NCI-H1417 treated with DMSO at 0.1 percent for 48 hours (cell line): Measurements from ENCODE around the gene IL22RA1.

Experiments
- DNase-seq: peaks from one replicate; lab custom pipeline; 2025; lab: John Stamatoyannopoulos, UW

IL22RA1 gene

DNA sequence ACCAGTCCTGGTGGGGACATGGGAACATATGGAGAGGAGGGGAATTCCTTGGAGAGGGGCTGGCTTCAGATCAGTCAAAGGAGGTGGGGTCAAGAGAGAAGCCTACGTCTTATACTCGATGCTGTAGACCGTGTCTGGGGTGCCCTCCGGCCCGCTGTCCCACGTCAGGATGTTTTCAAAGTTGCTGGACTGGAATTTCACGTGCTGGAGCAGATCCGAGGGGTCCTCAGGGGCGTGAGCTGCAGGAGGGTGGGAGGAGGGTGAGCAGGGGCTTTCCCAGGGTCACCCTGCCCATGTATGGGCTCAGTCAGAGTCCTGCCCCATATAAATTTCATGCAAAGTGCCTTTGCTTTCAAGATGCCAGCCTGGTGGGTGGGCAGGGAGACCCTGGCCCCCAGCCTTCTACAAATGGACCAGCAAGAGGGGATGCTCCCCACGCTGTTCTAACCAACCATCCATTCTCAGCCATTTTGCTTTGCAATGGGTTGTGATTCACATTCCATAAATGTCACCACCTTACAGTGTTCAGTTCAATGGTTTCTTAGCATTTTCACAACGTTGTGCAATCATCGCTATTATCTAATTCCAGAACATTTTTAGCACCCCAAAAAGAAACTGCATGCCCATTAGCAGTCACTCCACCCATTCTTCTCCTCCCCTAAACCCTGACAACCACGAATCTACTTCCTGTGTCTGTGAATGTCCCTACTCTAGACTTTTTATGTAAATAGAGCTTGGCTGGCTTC is 4.3 kb downstream of the IL22RA1 start:
- no peak for DNase-seq

DNA sequence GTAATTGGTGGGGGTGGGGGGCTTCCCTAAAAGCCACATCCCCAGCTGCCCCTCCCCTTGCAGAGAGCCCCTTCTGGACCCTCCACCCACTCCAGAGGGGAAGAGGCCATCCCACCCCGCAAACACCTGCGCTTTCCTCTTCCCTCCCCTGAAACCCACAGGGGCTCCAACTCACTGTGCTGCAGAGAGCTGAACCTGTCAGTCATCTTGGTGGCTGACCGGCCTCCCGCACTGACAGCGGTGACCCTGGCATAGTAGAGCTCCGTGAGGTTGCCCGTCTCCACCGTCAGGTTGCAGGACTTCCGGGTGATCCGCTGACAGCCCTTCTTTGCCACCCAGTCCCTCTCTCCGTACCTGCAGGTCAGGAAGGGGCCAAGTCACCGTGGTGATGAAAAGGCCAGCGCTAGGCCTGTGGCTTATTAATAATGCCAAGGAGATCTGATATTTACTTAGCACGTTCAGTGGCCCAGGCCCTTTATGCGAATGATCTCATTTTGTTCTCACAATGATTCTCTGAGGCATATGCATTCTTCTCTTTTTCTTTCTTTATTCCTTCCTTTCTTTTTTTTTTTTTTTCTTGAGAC is 5.9 kb downstream of the IL22RA1 start:
- no peak for DNase-seq

DNA sequence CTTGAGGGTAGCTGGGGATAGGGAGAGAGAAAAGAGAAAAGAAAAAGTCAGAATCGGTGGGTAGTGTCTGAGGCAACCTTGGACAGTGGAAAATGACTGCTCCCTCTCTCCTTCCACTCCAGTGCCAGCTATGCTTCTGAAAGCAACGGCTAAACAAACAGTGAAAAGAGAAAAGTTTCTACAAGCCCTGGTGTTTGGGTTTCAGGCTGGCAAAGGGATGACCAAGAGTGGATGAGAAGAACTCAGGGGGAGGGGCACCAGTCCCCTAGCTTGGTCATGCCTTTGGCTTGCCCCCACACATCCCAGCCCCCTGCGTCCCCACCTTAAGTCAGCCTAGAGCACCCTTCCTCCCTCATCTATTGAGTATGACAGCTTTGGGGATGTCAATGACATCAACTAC is 8.6 kb downstream of the IL22RA1 start:
- DNase-seq = no peak

DNA sequence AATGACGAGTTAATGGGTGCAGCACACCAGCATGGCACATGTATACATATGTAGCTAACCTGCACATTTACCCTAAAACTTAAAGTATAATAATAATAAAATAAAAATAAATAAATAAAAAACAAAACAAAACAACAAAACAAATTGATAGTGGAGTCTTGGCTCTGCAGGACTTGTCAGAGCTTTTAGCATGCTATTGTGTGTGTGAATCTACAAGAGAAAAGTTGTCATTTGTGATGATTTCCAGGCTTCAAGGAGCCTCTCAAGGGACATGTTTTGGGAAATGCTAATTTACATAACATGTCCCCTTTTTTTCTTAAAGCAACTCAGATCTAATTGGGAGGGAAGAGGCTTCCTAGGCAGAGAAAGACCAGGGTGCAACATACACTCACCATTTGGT is 9.1 kb downstream of the IL22RA1 start:
- no peak for DNase-seq

DNA sequence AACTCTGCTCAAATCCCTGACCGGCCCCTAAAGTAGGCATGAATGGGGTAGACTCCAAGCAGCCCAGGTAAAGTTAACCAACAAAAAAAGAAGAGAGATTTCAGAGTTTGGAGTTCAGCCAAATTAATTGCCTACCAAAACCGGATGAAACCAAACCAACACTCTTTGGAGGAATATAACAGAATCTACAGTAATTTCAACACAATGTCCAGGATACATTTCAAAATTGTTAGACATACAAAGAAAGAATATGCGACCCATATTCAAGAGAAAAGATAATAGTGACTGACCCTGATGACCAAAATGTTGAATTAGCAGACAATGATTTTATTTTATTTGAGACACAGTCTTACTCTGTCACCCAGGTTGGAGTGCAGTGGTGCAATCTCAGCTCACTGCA is 12.6 kb downstream of the IL22RA1 start:
- DNase-seq = no peak

DNA sequence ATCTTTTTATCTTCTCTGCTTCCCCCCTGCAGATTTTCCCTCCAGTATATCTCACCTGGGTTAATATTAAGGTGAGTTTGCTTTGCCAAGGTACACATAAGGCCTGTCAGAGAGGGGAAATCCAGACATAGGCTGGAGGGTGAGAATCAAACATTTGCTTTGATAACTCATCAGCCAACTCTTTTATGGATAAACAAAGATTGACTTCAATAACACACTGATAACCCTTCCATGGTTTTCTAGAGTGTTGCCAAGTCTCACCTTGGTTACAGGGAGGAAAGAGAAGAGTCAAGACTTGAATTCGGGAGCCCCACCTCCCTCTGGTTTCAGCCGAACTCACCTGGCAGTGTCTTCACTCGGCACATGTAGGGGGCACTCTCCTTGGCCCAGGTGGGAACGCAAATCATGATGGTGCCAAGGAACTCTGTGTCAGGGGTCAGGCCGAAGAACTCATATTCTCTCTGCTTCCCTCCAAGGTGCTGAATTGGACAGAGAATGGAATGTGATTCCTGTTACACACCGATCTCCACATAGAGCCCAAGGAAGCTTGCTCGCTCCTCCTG is 15.1 kb downstream of the IL22RA1 start:
- no peak for DNase-seq

DNA sequence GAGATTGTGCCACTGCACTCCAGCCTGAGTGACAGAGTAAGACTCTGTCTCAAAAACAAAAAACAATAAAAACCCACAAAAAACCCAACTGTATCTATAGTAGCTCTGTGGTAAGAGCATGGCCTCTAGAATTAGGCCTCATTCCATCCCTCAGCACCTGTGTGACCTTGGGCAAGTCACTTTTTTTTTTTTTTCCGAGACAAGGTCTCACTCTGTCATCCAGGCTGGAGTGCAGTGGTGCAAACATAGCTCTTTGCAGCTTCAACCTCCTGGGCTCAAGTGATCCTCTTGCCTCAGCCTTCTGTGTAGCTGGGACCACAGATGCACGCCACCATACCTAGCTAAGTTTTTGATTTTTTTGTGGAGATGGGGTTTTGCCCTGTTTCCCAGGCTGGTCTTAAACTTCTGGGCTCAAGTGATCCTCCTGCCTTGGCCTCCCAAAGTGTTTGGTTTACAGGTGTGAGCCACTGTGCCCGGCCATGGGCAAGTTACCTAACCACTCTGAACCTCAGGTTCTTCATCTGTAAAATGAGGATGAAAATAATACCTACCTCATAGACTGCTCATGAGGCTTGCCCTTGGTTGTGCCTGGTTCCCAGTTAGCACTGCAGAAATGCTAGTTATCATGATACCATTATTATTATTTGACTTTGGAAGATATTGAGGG is 15.7 kb downstream of the IL22RA1 start:
- no peak for DNase-seq

DNA sequence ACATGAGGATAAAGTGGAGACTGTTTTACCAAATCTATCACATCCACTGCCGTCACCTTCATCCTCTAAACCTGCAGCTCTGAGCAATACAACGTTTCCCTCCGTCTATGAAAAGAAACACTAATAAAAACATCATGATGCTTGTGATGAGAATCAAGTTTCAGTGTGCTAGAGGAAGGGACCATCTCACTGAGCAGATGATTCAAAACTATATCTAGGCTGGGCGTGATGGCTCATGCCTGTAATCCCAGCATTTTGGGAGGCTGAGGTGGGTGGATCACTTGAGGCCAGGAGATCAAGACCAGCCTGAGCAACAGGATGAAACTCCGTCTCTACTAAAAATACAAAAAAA is 16.3 kb downstream of the IL22RA1 start:
- DNase-seq = no peak

DNA sequence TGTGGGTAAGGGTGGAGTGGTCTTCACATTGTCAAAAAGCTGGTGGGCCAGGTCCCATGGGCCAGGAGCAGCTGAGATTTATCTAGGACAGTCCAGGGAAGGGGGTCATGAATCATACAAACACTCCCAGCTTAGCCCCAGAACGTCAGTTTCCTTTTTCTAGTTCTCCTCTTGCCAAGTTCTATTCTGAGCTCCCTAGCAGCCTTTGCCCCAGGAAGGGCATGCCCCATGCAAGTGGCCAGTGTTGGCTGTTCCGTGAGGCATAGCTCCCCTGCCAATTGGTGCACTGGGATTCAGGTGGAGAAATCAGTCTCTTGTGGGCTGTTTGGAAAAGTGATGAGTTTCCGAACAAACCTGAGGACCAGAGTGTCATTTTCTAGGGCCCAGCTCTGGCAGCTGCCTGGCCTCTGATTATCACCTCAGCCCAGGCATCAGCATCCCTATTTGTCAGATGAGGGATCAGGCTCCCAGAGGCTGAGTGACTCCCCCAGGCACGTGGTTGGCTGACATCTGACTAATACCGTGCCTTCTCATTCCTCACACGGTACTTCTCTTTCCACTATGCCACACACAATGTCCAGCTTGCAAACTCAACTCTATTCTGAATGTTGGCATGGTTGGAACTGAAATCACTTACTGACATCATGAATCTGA is 16.8 kb downstream of the IL22RA1 start:
- DNase-seq = no peak

DNA sequence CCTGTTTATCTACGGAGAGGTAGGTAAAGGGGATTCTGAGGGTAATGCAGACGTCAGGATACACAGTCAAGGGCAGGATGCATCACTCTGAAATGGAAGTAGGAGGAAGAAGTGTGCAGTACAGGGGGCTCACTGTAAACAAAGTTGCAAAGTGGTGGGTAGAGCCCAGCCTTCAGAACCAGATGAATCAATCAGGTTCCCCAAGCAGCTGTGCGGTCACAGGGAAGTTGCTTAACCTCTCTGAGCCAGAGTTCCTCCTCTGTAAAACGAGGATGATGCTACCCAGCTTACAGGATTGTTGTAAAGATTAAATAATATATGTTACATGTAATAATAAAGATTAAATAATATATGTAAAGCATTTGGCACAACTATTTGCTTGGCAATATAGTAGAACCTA is 17.5 kb downstream of the IL22RA1 start:
- no peak for DNase-seq

DNA sequence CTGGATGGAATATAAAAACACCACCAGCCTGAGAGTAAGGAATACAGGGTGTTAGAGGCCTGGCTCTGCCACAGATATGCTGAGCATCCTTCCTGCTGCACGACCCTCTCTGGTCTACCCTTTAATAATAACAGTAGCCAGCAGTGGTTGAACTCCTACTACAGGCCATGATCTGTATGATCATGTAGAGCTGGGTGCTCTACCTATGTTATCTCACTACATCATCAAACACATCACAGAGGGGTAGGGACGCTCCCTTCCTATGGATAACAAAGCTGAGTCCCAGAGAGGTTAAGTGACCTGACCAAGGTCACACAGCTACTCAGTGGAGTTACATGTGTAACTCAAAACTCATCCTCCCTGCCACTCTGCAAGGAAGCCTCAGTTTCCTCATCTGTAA is 18.0 kb downstream of the IL22RA1 start:
- no peak for DNase-seq

DNA sequence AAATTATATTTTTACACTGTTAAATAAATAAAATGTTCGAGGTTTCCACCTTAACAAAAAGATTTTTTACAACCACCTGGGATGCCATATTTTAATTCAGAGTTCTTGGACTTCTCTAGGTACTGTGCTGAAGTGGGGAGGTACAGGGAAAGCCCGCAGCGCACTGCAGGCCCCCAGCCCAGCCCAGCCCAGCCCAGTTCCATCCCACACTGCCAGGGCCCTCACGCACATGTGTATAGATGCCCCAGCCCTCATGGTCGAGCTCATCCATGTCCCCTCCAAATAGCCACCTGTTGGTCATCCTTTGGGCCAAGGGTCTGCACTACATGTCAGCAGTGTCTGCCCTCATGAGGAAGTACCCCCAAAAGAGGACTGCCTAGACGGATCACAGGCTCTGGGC is 19.3 kb downstream of the IL22RA1 start:
- DNase-seq = no peak

DNA sequence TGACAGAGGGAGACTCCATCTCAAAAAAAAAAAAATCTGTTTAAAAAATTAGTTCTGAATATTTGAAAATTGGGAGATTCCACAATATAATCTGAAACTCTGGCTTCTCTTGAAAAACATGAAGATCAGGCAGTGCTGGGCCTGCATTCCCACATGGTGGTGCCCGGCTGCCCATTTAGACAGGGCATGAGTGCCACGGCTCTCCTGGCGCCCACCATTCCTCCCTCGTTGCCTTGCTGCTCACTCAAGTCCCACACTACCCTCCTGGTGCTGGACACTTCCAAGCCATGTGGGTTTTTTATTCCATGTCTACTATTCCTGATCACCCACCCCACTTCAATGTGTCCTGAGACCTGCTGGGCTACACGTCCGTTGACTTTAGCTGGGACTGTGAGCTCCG is 20.2 kb downstream of the IL22RA1 start:
- no peak for DNase-seq

DNA sequence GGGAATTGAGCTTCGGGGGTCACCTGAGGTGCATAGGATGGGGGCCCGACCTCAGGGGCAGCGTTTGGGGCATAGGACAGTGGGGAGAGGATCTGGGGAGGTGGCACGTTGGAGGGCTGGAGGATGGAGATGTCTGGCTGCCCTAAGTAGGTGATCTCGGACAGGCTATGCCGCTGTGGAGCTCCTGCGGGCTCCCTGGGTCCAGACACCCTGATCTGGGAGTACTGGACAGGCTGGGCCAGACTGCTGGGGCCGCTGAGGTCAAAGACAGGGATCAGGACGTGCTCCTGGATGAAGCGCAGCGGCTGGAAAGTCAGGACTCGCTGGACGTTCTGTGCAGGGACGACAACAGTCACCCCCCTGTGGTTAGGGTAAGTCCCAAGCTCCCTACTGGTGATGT is 21.5 kb downstream of the IL22RA1 start:
- DNase-seq = no peak

DNA sequence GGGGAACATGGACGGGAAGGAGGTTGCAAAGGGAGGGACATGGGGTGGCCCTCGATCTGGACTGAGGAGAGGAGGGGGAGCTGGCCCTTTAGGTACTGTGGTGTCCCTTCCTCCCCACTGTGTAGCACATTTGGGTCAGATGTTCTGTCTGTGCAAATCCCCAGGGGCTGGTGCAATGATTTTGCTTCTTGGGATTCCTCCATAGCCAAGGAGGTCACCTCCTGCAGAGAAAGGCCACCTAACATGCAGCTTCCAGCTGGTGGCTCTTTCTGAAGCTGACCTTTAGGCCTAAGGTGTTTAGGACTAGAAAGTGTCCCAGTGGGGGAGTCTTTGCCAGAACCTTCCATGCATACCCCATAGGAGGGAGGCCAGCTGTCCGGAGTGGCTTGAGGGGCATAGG is 22.0 kb downstream of the IL22RA1 start:
- DNase-seq = no peak

DNA sequence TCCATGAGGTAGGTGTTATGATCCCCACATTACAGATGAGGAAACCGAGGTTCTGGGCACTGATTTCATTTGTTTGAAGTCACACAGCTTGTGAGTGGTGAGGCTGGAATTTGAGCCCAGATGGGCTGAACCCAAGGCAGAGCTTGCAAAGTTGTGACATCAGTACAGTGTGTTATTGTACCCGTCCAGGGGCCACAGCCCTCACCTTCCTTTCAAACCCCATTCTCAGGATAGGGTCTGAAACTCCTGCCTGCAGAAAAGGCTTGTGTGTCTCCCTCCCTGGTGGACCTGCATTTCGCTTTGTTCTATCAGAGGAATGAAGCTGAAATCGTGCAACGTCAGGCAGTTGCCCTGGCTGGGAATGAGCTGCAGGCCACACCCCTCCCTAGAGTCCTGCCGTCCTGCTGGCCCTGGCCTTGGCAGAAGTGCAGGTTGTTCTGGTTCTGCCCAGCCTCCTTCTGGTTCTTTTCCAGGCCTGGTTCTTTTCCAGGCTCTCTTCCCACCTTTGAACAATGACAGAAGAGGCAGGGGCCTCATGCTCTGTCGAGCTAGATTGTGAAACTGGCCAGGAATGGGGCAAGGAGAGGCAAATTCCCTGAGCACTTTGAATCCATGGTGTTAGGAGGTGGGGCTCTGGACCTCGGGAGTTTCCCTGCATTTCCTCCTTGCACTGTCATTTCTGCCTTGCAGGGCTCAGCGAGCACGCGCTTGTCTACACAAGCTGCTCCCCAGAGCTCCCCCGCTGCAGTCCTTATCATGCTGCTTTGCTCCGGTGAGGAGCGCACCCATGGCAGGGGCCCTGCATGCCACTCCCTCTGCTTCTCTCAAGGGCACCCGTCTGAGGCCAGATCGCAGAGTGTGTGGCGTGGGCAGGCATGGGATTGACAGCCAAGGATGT is 22.8 kb downstream of the IL22RA1 start:
- DNase-seq = no peak

DNA sequence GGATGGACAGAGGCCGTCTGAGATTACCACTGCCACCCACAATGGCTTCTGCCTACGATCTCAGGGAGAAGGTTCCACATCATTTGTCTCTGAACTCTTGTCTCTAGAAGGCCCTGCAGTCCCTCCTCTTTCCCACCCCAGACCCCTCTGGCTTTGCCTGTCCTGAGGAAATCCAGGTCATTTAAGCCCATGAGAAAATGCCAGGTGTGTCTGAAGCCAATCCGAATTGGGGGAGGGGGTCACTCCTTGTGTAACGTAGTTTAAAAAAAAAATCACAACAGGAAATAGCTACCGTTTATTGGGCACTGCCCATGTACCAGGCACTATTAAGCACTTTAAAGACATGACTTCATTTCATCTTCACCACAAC is 23.5 kb downstream of the IL22RA1 start:
- DNase-seq = no peak

DNA sequence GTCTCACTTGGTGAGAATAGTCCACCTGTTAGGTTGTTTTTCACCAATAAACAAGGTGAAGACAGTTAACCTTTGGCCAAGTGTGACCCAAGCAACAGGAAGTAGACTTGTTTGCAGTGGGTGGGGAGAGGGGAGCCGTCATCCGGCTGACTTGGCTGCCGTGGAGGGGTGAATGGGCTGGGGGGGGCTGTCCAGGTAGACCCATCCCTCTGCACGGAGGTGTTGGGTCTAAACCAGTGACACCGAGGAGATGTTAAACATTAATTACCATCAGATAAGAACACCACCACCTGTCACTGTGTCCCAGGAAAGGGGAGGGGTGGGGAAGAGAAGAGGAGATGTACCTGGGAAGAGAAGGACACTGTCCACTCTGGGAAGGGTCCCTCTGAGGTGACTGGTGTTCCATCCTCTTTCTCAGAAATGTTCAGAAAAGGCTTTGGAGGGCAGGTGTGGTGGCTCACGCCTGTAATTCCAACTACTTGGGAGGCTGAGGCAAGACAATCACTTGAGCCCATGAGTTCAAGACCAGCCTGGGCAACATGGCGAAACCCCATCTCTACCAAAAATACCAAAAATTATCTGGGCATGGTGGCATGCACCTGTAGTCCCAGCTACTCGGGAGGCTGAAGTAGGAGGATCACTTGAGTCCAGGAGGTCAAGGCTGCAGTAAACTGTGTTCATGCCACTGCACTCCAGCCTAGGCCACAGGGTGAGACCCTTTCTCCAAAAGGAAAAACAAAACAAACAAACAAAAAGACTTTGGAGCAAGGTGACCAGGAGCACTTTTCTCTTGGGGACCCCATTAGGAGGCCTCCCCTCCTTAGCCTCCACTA is 24.3 kb downstream of the IL22RA1 start:
- no peak for DNase-seq

DNA sequence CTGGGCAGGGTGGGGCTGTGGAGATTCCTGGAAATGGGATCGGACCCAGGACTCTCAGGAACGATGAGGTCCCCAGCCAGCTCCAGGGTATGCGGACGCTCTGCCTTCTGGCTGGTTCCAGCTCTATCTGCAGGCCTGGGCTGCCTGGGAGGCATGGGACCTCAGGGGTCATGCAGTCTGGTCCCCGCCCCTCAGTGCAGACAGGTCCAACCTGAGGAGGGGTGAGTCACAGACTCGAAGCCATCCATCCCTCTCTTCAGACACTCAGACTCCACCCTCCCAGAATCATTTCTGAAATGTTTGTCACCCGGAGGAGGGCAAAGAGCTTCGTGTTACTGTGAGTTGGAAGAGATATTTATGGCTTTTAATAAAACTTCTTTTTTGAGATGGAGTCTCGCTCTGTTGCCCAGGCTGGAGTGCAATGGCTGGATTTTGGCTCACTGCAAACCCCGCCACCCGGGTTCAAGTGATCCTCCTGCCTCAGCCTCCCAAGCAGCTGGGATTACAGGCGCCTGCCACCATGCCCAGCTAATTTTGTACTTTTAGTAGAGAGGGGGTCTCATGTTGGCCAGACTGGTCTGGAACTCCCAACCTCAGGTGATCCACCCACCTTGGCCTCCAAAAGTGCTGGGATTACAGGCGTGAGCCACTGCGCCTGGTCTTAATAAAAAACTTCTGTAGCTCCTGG is 25.1 kb downstream of the IL22RA1 start:
- no peak for DNase-seq

DNA sequence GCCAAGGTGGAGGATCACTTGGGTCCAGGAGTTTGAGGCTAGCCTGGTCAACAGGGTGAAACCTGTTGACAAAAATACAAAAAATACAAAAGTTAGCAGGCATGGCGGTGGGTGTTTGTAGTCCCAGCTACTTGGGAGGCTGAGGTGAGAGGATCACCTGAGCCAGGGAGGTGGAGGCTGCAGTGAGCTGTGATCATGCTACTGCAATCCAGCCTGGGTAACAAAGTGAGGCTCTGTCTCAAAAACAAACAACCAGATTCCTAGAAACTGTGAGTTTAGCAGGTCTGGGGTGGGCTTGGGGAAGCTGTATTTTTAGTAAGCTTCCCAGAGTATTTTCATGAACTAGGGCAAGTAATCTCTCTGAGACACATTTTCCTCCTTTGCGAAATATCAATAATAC is 25.8 kb downstream of the IL22RA1 start:
- DNase-seq = no peak
